C4-2B (cell line): ENCODE results near the gene PRPF31.

Experiments
- CTCF ChIP-seq: fragments of 450-650 bp; conservative IDR thresholded peaks from 2 replicates; pipeline ENCODE4 v1.5.1; 2017; ENCODE audit warnings: mild to moderate bottlenecking
- ZFX ChIP-seq: fragments of 450-650 bp; IDR thresholded peaks from 2 replicates; pipeline ENCODE4 v1.6.1; 2017

DNA sequence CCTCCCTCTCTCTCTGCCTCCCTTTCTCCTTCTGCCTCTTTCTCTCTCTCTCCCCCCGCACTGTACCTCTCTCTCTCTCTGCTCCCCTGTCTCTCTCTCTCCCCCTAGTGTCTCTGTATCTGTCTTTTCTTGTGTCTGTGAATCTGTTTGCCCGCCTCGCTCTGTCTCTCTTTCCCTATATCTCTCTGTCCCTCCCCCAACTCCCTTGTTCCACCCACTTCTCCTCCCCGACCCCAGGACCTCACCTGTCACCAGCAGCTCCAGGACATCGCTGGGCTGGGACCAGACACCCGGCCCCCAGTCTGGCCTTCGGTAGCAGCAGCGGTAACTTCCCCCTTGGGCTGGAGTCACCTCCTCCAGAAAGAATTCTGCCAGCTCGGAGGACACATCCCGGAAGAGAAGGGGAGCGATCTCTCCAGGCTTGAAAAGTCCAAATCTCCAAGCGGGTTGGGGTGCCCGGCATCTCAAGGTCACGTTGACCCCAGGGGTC lies 18.9 kb upstream of the PRPF31 start:
- TF ChIP-seq CTCF (no peak), ZFX (no peak)
